Suprapubic skin (tissue), 3 donors: ENCODE data around the gene ANKS1A.

ENCODE experiments used
- CTCF ChIP-seq, 2 donors: fragments of 200-600 bp in 1 of 2; fragments of 450-650 bp in 1 of 2; sonication (generic) in 1 of 2; IDR thresholded peaks; one replicate each; pipeline ENCODE4 v1.5.1; 2016 to 2019; ENCODE audit warnings: antibody characterized with exemption in 2 of 2, mild to moderate bottlenecking in 1 of 2, moderate library complexity in 1 of 2
- EP300 ChIP-seq: sonication (generic); formaldehyde crosslinking; IDR thresholded peaks from one replicate; pipeline ENCODE4 v1.6.1; 2017; ENCODE audit warnings: antibody characterized with exemption

GRCh38 chr6:35008858-35009257 lies 119.8 kb downstream of the ANKS1A start:
- TF ChIP-seq CTCF (IDR thresholded peaks at IDR 0.05) (no peak), EP300 (no peak)
